ENCODE results near the gene CERS1.

- no peak for TF ChIP-seq POLR2AphosphoS5 (IDR thresholded peaks at IDR 0.05; ENCODE audit: low read depth, low read length)
- no peak for TF ChIP-seq POLR2A (IDR thresholded peaks at IDR 0.05; ENCODE audit: low read depth, low read length)
Measured at GRCh38 chr19:18921593-18921992, 25.6 kb upstream of the CERS1 start.
